A549 treated with AZD9567 at 1 μM for 4 hours (cell line): ENCODE data around the gene PHAF1. TPM values are rescaled to one million over a fixed set of nuclear protein-coding genes. Genes with fewer than 3 reads are reported as not detected.

Experiments used
- total RNA-seq: library from RNA; stranded (reverse); fragments of 200-300 nt; extraction: Qiagen RNA extraction; gene quantifications from 5 replicates; pipeline ENCODE4 v1.2.3, GENCODE V29; 2022; ENCODE audit not compliant: insufficient read depth

Gene PHAF1
- total RNA-seq, result 25.7 to 34.0 TPM (median 26.3 TPM) in 5 replicates

GRCh38 chr16:67109407-67110135 lies at the start of gene PHAF1:
TSS of gene PHAF1 (plus strand) at chr16:67109941. CDS start at chr16:67110176, 235 bp downstream.

GRCh38 chr16:67150833-67151396 lies 41.2 kb downstream of the PHAF1 start, which contains the start of gene B3GNT9:
TSS of gene B3GNT9 (minus strand) at chr16:67150998. CDS start at chr16:67150485, 513 bp downstream.

GRCh38 chr16:67164599-67165061 lies 54.9 kb downstream of the PHAF1 start, which contains the start of gene HSF4:
TSS of gene HSF4 (plus strand) at chr16:67164745. CDS start at chr16:67164812, 67 bp downstream.

GRCh38 chr16:67170168-67170948 lies 60.6 kb downstream of the PHAF1 start, which contains the start of gene NOL3:
TSS of gene NOL3 (plus strand) at chr16:67170538.

GRCh38 chr16:67183627-67184452 lies 74.1 kb downstream of the PHAF1 start, which contains the start of gene MATCAP1:
TSS of gene MATCAP1 (minus strand) at chr16:67183963. CDS start at chr16:67180610, 3,353 bp downstream.

GRCh38 chr16:67190041-67190440 lies 80.3 kb downstream of the PHAF1 start, which contains the start of gene EXOC3L1:
TSS of gene EXOC3L1 (minus strand) at chr16:67190136. CDS start at chr16:67189676, 460 bp downstream.

GRCh38 chr16:67191995-67192681 lies 82.4 kb downstream of the PHAF1 start, which contains the start of gene E2F4:
TSS of gene E2F4 (plus strand) at chr16:67192155. CDS start at chr16:67192228, 73 bp downstream.

Other genes with a start within 250 kb of the PHAF1 start
- 3.4 to 7.0 TPM (median 6.1 TPM) in 5 replicates for gene PDP2, start 229.4 kb upstream of the PHAF1 start, total RNA-seq
- 2.0 to 3.6 TPM (median 2.7 TPM) in 5 replicates for gene CDH16, start 191.1 kb upstream of the PHAF1 start, total RNA-seq
- gene RRAD, start 184.4 kb upstream of the PHAF1 start, total RNA-seq, result 24.5 to 42.4 TPM (median 33.2 TPM) in 5 replicates
- 127 to 188 TPM (median 178 TPM) in 5 replicates for gene CIAO2B, start 175.5 kb upstream of the PHAF1 start, total RNA-seq
- gene CES2, start 174.4 kb upstream of the PHAF1 start, total RNA-seq, result 26.8 to 32.6 TPM (median 31.1 TPM) in 5 replicates
- 2.1 to 6.9 TPM (median 2.2 TPM) in 5 replicates for gene CES3, start 148.7 kb upstream of the PHAF1 start, total RNA-seq
- gene CES4A, start 121.4 kb upstream of the PHAF1 start, total RNA-seq, result 2.1 to 3.2 TPM (median 2.9 TPM) in 5 replicates
- 48.0 to 74.9 TPM (median 52.6 TPM) in 5 replicates for gene CBFB, start 80.8 kb upstream of the PHAF1 start, total RNA-seq
- gene B3GNT9, start 41.1 kb downstream of the PHAF1 start, total RNA-seq, result 7.3 to 8.6 TPM (median 8.4 TPM) in 5 replicates
- gene TRADD, start 50.0 kb downstream of the PHAF1 start, total RNA-seq, result 12.6 to 23.6 TPM (median 22.4 TPM) in 5 replicates
- gene FBXL8, start 50.0 kb downstream of the PHAF1 start, total RNA-seq, result 4.9 to 12.1 TPM (median 8.9 TPM) in 5 replicates
- 5.9 to 18.4 TPM (median 16.4 TPM) in 5 replicates for gene HSF4, start 54.8 kb downstream of the PHAF1 start, total RNA-seq
- gene NOL3, start 60.6 kb downstream of the PHAF1 start, total RNA-seq, result 43.9 to 83.6 TPM (median 80.7 TPM) in 5 replicates
- 5.3 to 8.6 TPM (median 6.8 TPM) in 5 replicates for gene MATCAP1, start 74.0 kb downstream of the PHAF1 start, total RNA-seq
- 0.07 to 0.15 TPM (median 0.12 TPM) in 4 of 5 replicates, not detected in the other for gene EXOC3L1, start 80.2 kb downstream of the PHAF1 start, total RNA-seq
- 102 to 121 TPM (median 104 TPM) in 5 replicates for gene E2F4, start 82.2 kb downstream of the PHAF1 start, total RNA-seq
- gene ELMO3, start 89.2 kb downstream of the PHAF1 start, total RNA-seq, result 1.6 to 1.7 TPM (median 1.7 TPM) in 4 of 5 replicates, not detected in the other
- gene TMEM208, start 117.2 kb downstream of the PHAF1 start, total RNA-seq, result 87.8 to 101 TPM (median 94.4 TPM) in 5 replicates
- gene FHOD1, start 137.5 kb downstream of the PHAF1 start, total RNA-seq, result 31.6 to 55.6 TPM (median 50.4 TPM) in 5 replicates
- 0.41 to 2.0 TPM (median 1.5 TPM) in 5 replicates for gene SLC9A5, start 139.0 kb downstream of the PHAF1 start, total RNA-seq
- 10.3 to 13.6 TPM (median 13.0 TPM) in 5 replicates for gene PLEKHG4, start 169.6 kb downstream of the PHAF1 start, total RNA-seq
- gene KCTD19, start 216.8 kb downstream of the PHAF1 start, total RNA-seq, result 0.11 to 0.85 TPM (median 0.27 TPM) in 4 of 5 replicates, not detected in the other
- 0.13 to 0.29 TPM (median 0.15 TPM) in 3 of 5 replicates, not detected in the others for gene LRRC36, start 216.9 kb downstream of the PHAF1 start, total RNA-seq